Pancreas (tissue), 10 donors: ENCODE data around the gene TIMM10. TPM values are rescaled to one million over a fixed set of nuclear protein-coding genes. Genes with fewer than 3 reads are reported as not detected.
A peak's percentile ranks its signal among the peaks of the same experiment; 100 is the strongest.

Experiments used
- ATAC-seq, 4 donors: fragments of 200-7000 bp; cut with Tn5 transposase; one replicate each; pipeline versions ENCODE4 v1.8.0 to v1.9.1; 2020; ENCODE audit warnings: mild to moderate bottlenecking in 4 of 4, moderate library complexity in 4 of 4
- DNase-seq, 6 donors: peaks; one replicate each; pipeline ENCODE4 v3.0.0-alpha.2; 2020
- FAIRE-seq: peaks from 2 replicates; lab custom pipeline; 2012; peaks lifted over from hg19 to GRCh38; lab: Jason Lieb, UNC
- H3K27ac ChIP-seq, 4 donors: fragments of 200-600 bp; sonication (generic); 1 replicate in 3 of 4; 2 replicates in 1 of 4; pipeline versions ENCODE4 v1.5.0 to v1.8.0; 2020
- H3K27me3 ChIP-seq, 4 donors: fragments of 200-600 bp; one replicate each; pipeline ENCODE4 v1.8.0; 2021
- H3K36me3 ChIP-seq, 3 donors: fragments of 200-600 bp; sonication (generic) in 1 of 3; one replicate each; pipeline versions ENCODE4 v1.5.0 to v1.8.0; 2020 to 2021
- H3K4me1 ChIP-seq, 3 donors: fragments of 200-600 bp; one replicate each; pipeline ENCODE4 v1.8.0; 2021
- H3K4me3 ChIP-seq, 4 donors: fragments of 200-600 bp; sonication (generic) in 2 of 4; one replicate each; pipeline versions ENCODE4 v1.5.0 to v1.8.0; 2020 to 2021
- H3K9me3 ChIP-seq, 4 donors: fragments of 200-600 bp; one replicate each; pipeline ENCODE4 v1.8.0; 2021
- WGBS, 2 donors: extraction: QIAGEN DNeasy Blood & Tissue Kit; methylation state at CpG; one replicate each; pipeline ENCODE4 v1.1.7; 2013; 5-methylcytosine and 5-hydroxymethylcytosine counted together
- intact Hi-C, 3 donors: fragments of 100-400 bp; cut with DNase I; formaldehyde crosslinking; loops; one replicate each; pipeline versions ENCODE4 v1.11.1 to v1.14.2; 2022
- polyA plus RNA-seq, 2 donors: library from polyadenylated mRNA; stranded (reverse); fragments of 200-250 nt; gene quantifications; one replicate each; pipeline ENCODE4 v1.2.3, GENCODE V29; 2013
- total RNA-seq, 6 donors: library from RNA; stranded (reverse); fragmentation: NEBNext Ultra II Directional in 4 of 6; extraction: Animal tissue kit (Norgen Biotek cat#: 25700) in 4 of 6; gene quantifications; one replicate each; pipeline versions ENCODE4 v1.2.1 to v1.2.4, GENCODE V29; 2021 to 2023
- TF ChIP-seq, protein P1 (sequence below), 4 donors: fragments of 200-600 bp; sonication (generic) in 3 of 4; IDR thresholded peaks; one replicate each; pipeline versions ENCODE4 v1.5.0 to v1.8.0; 2021; ENCODE audit warnings: antibody characterized with exemption in 4 of 4
- donor health status: healthy with polysubstance abuse.
- donor health status: DM: no; HTN: no; CAD: no; lungs with moderate emphysema.
- donor health status: DM: no; HTN: no; CAD: no.
- donor health status: control.
- donor health status: control.
- donor health status: Bipolar disorder and iron deficiency.
- donor health status: DM: yes; HTN: yes; CAD: no.
- donor health status: DM: no; HTN: no; CAD: no.
- donor health status: DM: no; HTN: no; CAD: no.
- donor health status: DM: yes; HTN: yes; CAD: no.

Gene TIMM10
- total and polyA plus RNA-seq, 8 donors, result 12.2 to 32.6 (median 21.7) TPM

DNA sequence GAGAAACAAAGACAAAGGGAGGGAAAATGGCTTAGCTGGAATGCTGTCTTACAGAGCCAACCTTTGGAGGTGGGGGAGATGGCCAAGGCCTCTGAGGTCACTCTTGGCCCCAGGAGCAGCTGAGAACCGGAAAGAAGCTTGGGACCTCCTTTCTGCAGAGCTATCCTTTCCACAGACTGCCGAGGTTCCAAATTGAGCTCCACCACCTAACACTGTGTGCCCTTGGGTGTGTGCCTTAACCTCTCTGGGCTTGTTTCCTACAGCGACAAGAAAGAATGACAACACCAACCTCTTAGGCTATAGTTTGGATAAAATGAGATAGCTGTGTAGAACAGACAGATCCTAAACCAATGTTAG is 47.0 kb downstream of the TIMM10 start:
- peak in 1 of 6 donors; percentile 4 for DNase-seq
- peaks cover 0 to 3% (median 0%) of the 10 kb centered on the region in 3 donors for H3K4me1 ChIP-seq
- H3K36me3 ChIP-seq, result peaks cover 0 to 51% (median 19%) of the 10 kb centered on the region in 3 donors
- intact Hi-C loops, result loop anchor here in 2 of 3 donors (5.0 to 10.0 kb wide), 2 partner anchors 39 to 139 kb away; no protein-coding TSS in a partner anchor
- no peak overlapping the region for H3K27ac ChIP-seq
- H3K9me3 ChIP-seq, result no peaks in the 10 kb centered on the region
- no peaks in the 10 kb centered on the region for H3K27me3 ChIP-seq
- TF ChIP-seq, protein P1, sequence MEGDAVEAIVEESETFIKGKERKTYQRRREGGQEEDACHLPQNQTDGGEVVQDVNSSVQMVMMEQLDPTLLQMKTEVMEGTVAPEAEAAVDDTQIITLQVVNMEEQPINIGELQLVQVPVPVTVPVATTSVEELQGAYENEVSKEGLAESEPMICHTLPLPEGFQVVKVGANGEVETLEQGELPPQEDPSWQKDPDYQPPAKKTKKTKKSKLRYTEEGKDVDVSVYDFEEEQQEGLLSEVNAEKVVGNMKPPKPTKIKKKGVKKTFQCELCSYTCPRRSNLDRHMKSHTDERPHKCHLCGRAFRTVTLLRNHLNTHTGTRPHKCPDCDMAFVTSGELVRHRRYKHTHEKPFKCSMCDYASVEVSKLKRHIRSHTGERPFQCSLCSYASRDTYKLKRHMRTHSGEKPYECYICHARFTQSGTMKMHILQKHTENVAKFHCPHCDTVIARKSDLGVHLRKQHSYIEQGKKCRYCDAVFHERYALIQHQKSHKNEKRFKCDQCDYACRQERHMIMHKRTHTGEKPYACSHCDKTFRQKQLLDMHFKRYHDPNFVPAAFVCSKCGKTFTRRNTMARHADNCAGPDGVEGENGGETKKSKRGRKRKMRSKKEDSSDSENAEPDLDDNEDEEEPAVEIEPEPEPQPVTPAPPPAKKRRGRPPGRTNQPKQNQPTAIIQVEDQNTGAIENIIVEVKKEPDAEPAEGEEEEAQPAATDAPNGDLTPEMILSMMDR (IDR thresholded peaks at IDR 0.05), result no peak
- 64 to 76% methylated on average over 3 of the region's 3 CpGs for WGBS, 2 donors
- FAIRE-seq, result no peak
- ATAC-seq, result no peak
- H3K4me3 ChIP-seq, result no peak overlapping the region

DNA sequence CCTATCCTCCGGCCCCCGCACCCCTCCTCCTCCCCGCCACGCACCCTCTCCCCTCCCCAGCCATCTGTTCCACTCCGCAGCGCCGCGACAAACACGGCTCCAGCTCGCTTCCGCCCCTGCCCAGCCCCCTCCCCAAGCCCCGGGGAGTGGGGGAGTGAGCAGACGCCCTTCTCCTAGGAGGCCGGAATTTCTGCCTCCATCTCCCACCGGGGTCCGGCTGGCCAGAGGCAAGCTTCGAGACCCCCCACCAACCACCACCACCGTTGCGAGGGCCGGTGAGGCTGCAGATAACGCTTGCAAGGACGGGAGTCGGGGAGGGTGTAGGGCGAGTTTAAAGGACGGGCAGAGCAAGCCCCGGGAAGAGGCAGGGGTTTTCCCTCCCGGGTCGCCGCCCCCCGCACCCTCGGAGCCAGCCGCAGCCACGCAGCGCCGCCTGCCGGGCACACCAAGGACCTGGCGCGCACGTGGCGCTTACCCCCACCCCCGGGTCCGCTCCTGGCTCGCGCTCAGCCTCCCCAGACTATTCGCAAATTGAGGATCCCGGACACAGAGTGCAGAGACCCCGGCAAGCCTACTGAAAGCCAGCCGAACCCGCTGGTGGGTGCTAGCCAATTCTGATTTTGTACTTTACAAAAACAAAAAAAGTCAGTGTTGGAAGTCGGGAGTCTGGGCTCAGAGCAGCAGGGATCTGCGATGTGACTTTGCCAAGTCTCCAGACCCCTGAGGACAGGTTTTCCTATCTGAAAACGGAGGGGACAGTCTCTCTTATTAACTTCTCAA is 47.6 kb downstream of the TIMM10 start:
- peak overlapping the region in 1 of 4 donors; percentile 27 for H3K4me3 ChIP-seq
- H3K4me1 ChIP-seq, result peaks cover 0 to 3% (median 0%) of the 10 kb centered on the region in 3 donors
- WGBS, 2 donors, result 46 to 48% methylated on average over 41 to 52 of the region's 52 CpGs
- DNase-seq (peak in 2 of 6 donors; percentile 14 to 71), ATAC-seq (peak in 3 of 4 donors; percentile 11 to 59 (median 19)), FAIRE-seq (no peak)
- peaks cover 0 to 45% (median 19%) of the 10 kb centered on the region in 3 donors for H3K36me3 ChIP-seq
- no peaks in the 10 kb centered on the region for H3K9me3 ChIP-seq
- no peak overlapping the region for H3K27ac ChIP-seq
- no peaks in the 10 kb centered on the region for H3K27me3 ChIP-seq
- TF ChIP-seq, protein P1 (IDR thresholded peaks at IDR 0.05), result peak in 1 of 4 donors; percentile 15
- intact Hi-C loops, result loop anchor here in 2 of 3 donors (5.0 to 10.0 kb wide), 2 partner anchors 39 to 138 kb away; no protein-coding TSS in a partner anchor

DNA sequence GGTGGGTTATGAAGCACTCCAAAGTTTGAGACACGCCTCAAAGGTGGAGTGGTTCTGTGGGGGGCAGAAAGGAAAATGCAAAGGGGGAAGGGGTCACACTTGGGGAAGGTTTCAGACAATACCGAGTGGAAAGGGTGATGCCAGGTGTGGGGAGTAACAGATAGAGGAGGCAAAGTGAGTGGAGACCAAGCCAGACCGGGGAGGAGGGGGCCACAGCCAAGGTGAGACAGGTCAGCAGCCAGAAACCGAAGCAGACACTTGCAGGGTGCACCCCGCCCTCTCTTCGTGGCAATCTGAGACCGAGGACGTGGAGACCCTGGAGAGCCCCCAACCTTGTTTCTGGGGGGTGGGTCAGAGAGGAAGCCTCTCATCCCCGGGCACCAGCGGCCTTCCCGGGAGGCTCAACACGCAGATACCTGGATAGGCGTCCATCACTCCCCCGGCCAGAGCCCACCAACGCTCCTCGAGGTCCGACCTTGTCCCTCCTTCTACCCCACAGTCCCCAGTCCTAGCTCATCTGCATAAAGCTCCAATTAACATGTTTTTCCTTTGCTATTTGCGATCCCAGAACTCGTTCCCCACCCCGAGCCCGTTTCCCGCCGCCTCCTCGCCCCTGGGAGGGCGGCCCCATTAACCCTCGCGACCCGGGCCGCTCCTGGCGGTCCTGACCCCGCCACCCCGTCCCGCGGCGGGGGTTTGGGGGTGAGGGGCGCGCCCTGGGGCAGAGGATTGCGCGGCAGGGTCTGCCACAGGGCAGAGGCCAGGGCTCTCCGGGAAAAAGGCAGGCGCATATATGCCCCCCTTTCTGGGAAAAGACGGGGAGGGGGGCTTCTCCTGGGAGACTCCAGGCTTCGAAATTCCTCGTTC is 48.4 kb downstream of the TIMM10 start:
- no peak for ATAC-seq
- Histone ChIP-seq H3K27ac (no peak overlapping the region), H3K4me1 (peaks cover 6 to 9% (median 6%) of the 10 kb centered on the region in 3 donors), H3K4me3 (peak overlapping the region in 1 of 4 donors; percentile 27), H3K9me3 (no peaks in the 10 kb centered on the region), H3K27me3 (no peaks in the 10 kb centered on the region), H3K36me3 (peaks cover 0 to 37% (median 19%) of the 10 kb centered on the region in 3 donors)
- FAIRE-seq, result no peak
- intact Hi-C loops, result loop anchor here in 2 of 3 donors (5.0 to 10.0 kb wide), 2 partner anchors 40 to 137 kb away; no protein-coding TSS in a partner anchor
- peak in 1 of 6 donors; percentile 72 for DNase-seq
- TF ChIP-seq, protein P1 (IDR thresholded peaks at IDR 0.05), result no peak
- WGBS, 2 donors, result 52 to 58% methylated on average over 29 to 44 of the region's 44 CpGs

DNA sequence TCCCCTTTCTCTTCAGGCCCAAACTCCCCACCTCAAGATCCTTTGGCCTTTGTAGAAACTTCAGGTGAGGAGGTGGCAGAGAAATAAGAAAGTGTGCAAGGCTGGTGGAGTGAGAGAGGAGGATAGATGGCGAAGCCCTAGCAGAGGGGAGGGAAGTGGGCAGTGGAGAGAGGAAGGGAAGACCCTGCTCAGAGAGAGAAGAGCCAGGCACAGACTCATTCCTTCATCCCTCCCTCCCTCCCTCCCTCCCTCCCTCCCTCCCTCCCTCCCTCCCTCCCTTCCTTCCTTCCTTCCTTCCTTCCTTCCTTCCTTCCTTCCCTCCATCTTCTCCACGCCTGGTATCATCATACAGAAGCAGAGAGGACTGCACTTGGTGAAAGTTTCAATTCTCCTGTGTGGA is 49.2 kb downstream of the TIMM10 start:
- no peak for FAIRE-seq
- 50 to 100% methylated on average over 1 to 2 of the region's 2 CpGs for WGBS, 2 donors
- intact Hi-C loops, result loop anchor here in 2 of 3 donors (5.0 to 10.0 kb wide), 2 partner anchors 41 to 137 kb away; no protein-coding TSS in a partner anchor

More for the DNA sequence above, 49.2 kb downstream of the TIMM10 start:
- Histone ChIP-seq H3K27me3 (no peaks in the 10 kb centered on the region), H3K4me1 (peaks cover 10 to 14% (median 14%) of the 10 kb centered on the region in 3 donors), H3K4me3 (no peak overlapping the region), H3K27ac (no peak overlapping the region), H3K36me3 (peaks cover 0 to 32% (median 19%) of the 10 kb centered on the region in 3 donors), H3K9me3 (no peaks in the 10 kb centered on the region)
- ATAC-seq (no peak), DNase-seq (no peak)
- TF ChIP-seq, protein P1 (IDR thresholded peaks at IDR 0.05), result no peak
